Activated T-cell treated with anti-CD3 and anti-CD28 coated beads, Interleukin-2, amount 50 U/mL, for 24 hours (primary cell): ENCODE measurements around the gene PLA2G2F.

Source experiments
- DNase-seq: peaks from one replicate; pipeline ENCODE4 v3.0.0-alpha.2; 2020
- H3K27ac Mint-ChIP-seq: 2 replicates; pipeline ENCODE4 v1.8.0; 2020; ENCODE audit warnings: mild to moderate bottlenecking, mixed read lengths
- H3K27me3 Mint-ChIP-seq: 2 replicates; pipeline ENCODE4 v1.8.0; 2020; ENCODE audit warnings: mixed read lengths
- H3K36me3 Mint-ChIP-seq: 2 replicates; pipeline ENCODE4 v1.8.0; 2020; ENCODE audit warnings: low read depth, mixed read lengths
- H3K4me1 Mint-ChIP-seq: 2 replicates; pipeline ENCODE4 v1.8.0; 2020; ENCODE audit warnings: low read depth, mixed read lengths
- H3K4me3 Mint-ChIP-seq: 2 replicates; pipeline ENCODE4 v1.8.0; 2020; ENCODE audit warnings: mild to moderate bottlenecking, moderate library complexity, mixed read lengths
- H3K9me3 Mint-ChIP-seq: 2 replicates; pipeline ENCODE4 v1.8.0; 2020; ENCODE audit warnings: mixed read lengths

Gene PLA2G2F

GRCh38 chr1:20138961-20139550 lies at the start of gene PLA2G2F:
Gene PLA2G2F, plus strand, starts transcription at chr1:20139323. Its CDS starts 105 bp downstream, at chr1:20139428.
- Mint-ChIP-seq H3K36me3 (no peaks in the 10 kb centered on the region), H3K4me3 (no peak within 1 kb of the TSS), H3K4me1 (no peaks in the 10 kb centered on the region), H3K9me3 (no peaks in the 10 kb centered on the region), H3K27ac (no peak within 1 kb of the TSS), H3K27me3 (peaks cover 13% of the 10 kb centered on the region)
- DNase-seq: no peak

- no peak for DNase-seq
- H3K4me1 Mint-ChIP-seq: no peaks in the 10 kb centered on the region
- H3K36me3 Mint-ChIP-seq: no peaks in the 10 kb centered on the region
- H3K9me3 Mint-ChIP-seq: no peaks in the 10 kb centered on the region
- H3K4me3 Mint-ChIP-seq: no peak overlapping the region
- peaks cover 12% of the 10 kb centered on the region for H3K27me3 Mint-ChIP-seq
- no peak overlapping the region for H3K27ac Mint-ChIP-seq
Observed at GRCh38 chr1:20089328-20090077, 49.6 kb upstream of the PLA2G2F start.

GRCh38 chr1:20090119-20090518 lies 49.0 kb upstream of the PLA2G2F start:
- H3K27ac Mint-ChIP-seq: no peak overlapping the region
- H3K4me3 Mint-ChIP-seq: no peak overlapping the region
- no peaks in the 10 kb centered on the region for H3K36me3 Mint-ChIP-seq
- no peaks in the 10 kb centered on the region for H3K4me1 Mint-ChIP-seq
- peaks cover 12% of the 10 kb centered on the region for H3K27me3 Mint-ChIP-seq
- H3K9me3 Mint-ChIP-seq: no peaks in the 10 kb centered on the region
- DNase-seq: no peak

- Mint-ChIP-seq H3K9me3 (no peaks in the 10 kb centered on the region), H3K27me3 (peaks cover 12% of the 10 kb centered on the region), H3K27ac (no peak overlapping the region), H3K36me3 (no peaks in the 10 kb centered on the region), H3K4me1 (no peaks in the 10 kb centered on the region), H3K4me3 (no peak overlapping the region)
- DNase-seq: no peak
Observed at GRCh38 chr1:20090641-20091040, 48.5 kb upstream of the PLA2G2F start.

GRCh38 chr1:20093303-20093702 lies 45.8 kb upstream of the PLA2G2F start:
- no peak overlapping the region for H3K4me3 Mint-ChIP-seq
- no peak for DNase-seq
- H3K9me3 Mint-ChIP-seq: no peaks in the 10 kb centered on the region
- H3K27ac Mint-ChIP-seq: no peak overlapping the region
- H3K27me3 Mint-ChIP-seq: peaks cover 12% of the 10 kb centered on the region
- H3K36me3 Mint-ChIP-seq: no peaks in the 10 kb centered on the region
- no peaks in the 10 kb centered on the region for H3K4me1 Mint-ChIP-seq

GRCh38 chr1:20093940-20094391 lies 45.2 kb upstream of the PLA2G2F start:
- Mint-ChIP-seq H3K27ac (no peak overlapping the region), H3K4me1 (no peaks in the 10 kb centered on the region), H3K4me3 (no peak overlapping the region), H3K36me3 (no peaks in the 10 kb centered on the region), H3K9me3 (no peaks in the 10 kb centered on the region), H3K27me3 (peaks cover 12% of the 10 kb centered on the region)
- DNase-seq: no peak

GRCh38 chr1:20095564-20096434 lies 43.3 kb upstream of the PLA2G2F start:
- H3K27me3 Mint-ChIP-seq: peaks cover 9% of the 10 kb centered on the region
- no peaks in the 10 kb centered on the region for H3K36me3 Mint-ChIP-seq
- H3K9me3 Mint-ChIP-seq: no peaks in the 10 kb centered on the region

GRCh38 chr1:20096840-20097447 lies 42.2 kb upstream of the PLA2G2F start:
- Mint-ChIP-seq H3K9me3 (no peaks in the 10 kb centered on the region), H3K27me3 (peaks cover 9% of the 10 kb centered on the region), H3K36me3 (no peaks in the 10 kb centered on the region), H3K4me3 (no peak overlapping the region), H3K27ac (no peak overlapping the region), H3K4me1 (no peaks in the 10 kb centered on the region)
- DNase-seq: no peak

More at GRCh38 chr1:20095564-20096434, 43.3 kb upstream of the PLA2G2F start:
- H3K4me1 Mint-ChIP-seq: no peaks in the 10 kb centered on the region
- DNase-seq: no peak
- H3K27ac Mint-ChIP-seq: no peak overlapping the region
- H3K4me3 Mint-ChIP-seq: no peak overlapping the region

- Mint-ChIP-seq H3K9me3 (no peaks in the 10 kb centered on the region), H3K36me3 (no peaks in the 10 kb centered on the region), H3K27me3 (peaks cover 10% of the 10 kb centered on the region), H3K4me1 (peaks cover 8% of the 10 kb centered on the region), H3K27ac (no peak overlapping the region), H3K4me3 (no peak overlapping the region)
- no peak for DNase-seq
Observed at GRCh38 chr1:20099533-20099932, 39.6 kb upstream of the PLA2G2F start.

- no peak overlapping the region for H3K27ac Mint-ChIP-seq
- H3K4me3 Mint-ChIP-seq: no peak overlapping the region
- peak; percentile 48 for DNase-seq
- H3K4me1 Mint-ChIP-seq: peaks cover 8% of the 10 kb centered on the region
- H3K9me3 Mint-ChIP-seq: no peaks in the 10 kb centered on the region
- no peaks in the 10 kb centered on the region for H3K36me3 Mint-ChIP-seq
- H3K27me3 Mint-ChIP-seq: peaks cover 10% of the 10 kb centered on the region
Observed at GRCh38 chr1:20100632-20101355, 38.3 kb upstream of the PLA2G2F start.

- DNase-seq: no peak
- no peak overlapping the region for H3K4me3 Mint-ChIP-seq
- H3K27ac Mint-ChIP-seq: no peak overlapping the region
Observed at GRCh38 chr1:20102875-20103274, 36.2 kb upstream of the PLA2G2F start.

GRCh38 chr1:20105856-20106255 lies 33.3 kb upstream of the PLA2G2F start:
- Mint-ChIP-seq H3K27ac (no peak overlapping the region), H3K9me3 (no peaks in the 10 kb centered on the region), H3K36me3 (no peaks in the 10 kb centered on the region), H3K4me3 (no peak overlapping the region), H3K4me1 (peaks cover 8% of the 10 kb centered on the region), H3K27me3 (peaks cover 10% of the 10 kb centered on the region)
- DNase-seq: no peak

More at GRCh38 chr1:20102875-20103274, 36.2 kb upstream of the PLA2G2F start:
- H3K36me3 Mint-ChIP-seq: no peaks in the 10 kb centered on the region
- peaks cover 10% of the 10 kb centered on the region for H3K27me3 Mint-ChIP-seq
- no peaks in the 10 kb centered on the region for H3K9me3 Mint-ChIP-seq
- peaks cover 8% of the 10 kb centered on the region for H3K4me1 Mint-ChIP-seq

GRCh38 chr1:20107351-20107750 lies 31.8 kb upstream of the PLA2G2F start:
- Mint-ChIP-seq H3K4me3 (no peak overlapping the region), H3K27ac (no peak overlapping the region), H3K27me3 (peaks cover 13% of the 10 kb centered on the region), H3K36me3 (no peaks in the 10 kb centered on the region), H3K4me1 (peaks cover 8% of the 10 kb centered on the region), H3K9me3 (no peaks in the 10 kb centered on the region)
- no peak for DNase-seq

GRCh38 chr1:20107796-20108195 lies 31.3 kb upstream of the PLA2G2F start:
- Mint-ChIP-seq H3K9me3 (no peaks in the 10 kb centered on the region), H3K27ac (no peak overlapping the region), H3K4me3 (no peak overlapping the region), H3K27me3 (peaks cover 13% of the 10 kb centered on the region), H3K36me3 (no peaks in the 10 kb centered on the region), H3K4me1 (peaks cover 5% of the 10 kb centered on the region)
- DNase-seq: no peak
